ENCODE measurements around the gene GPR171. TPM values are rescaled to one million over a fixed set of nuclear protein-coding genes. Genes with fewer than 3 reads are reported as not detected.

The GPR171 gene
- total RNA-seq, 1 donor from 2014 or later: 3.2 TPM

DNA sequence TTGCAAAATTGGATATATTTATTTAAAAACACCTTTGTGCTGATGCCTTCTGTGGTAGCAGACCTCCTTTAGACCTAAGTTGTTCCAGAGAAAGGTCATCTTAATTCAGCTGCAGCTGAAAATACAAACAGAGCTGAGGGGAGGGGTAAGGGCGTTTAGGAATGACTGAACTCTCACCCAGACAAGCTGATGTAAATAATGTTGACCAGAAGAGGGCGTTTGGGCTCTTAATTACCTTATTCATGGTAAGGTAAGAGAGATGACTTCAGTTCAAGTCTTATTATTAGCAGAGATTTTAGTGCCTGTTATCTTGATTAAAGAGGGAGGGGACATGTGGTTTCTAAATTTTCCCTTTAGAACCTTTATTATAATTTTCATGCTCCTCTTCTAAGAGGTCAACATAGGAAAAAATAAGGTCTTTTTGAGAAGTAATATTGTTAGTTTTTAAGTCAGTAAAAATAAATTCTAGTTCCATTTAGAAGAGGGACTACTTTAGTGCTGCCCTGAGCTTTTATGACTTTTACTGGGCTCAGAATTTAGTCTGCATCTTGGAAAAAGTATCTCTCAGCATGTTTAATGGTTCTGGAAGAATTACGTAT is 46.3 kb downstream of the GPR171 start:
- Histone ChIP-seq H3K4me3 (no peak overlapping the region), H3K27ac (no peak overlapping the region), H3K27me3 (no peaks in the 10 kb centered on the region), H3K9me3 (no peaks in the 10 kb centered on the region), H3K4me1 (no peaks in the 10 kb centered on the region), H3K36me3 (no peaks in the 10 kb centered on the region)
- intact Hi-C loops (cut with DNase I): no loop called here
- TF ChIP-seq, protein P1, sequence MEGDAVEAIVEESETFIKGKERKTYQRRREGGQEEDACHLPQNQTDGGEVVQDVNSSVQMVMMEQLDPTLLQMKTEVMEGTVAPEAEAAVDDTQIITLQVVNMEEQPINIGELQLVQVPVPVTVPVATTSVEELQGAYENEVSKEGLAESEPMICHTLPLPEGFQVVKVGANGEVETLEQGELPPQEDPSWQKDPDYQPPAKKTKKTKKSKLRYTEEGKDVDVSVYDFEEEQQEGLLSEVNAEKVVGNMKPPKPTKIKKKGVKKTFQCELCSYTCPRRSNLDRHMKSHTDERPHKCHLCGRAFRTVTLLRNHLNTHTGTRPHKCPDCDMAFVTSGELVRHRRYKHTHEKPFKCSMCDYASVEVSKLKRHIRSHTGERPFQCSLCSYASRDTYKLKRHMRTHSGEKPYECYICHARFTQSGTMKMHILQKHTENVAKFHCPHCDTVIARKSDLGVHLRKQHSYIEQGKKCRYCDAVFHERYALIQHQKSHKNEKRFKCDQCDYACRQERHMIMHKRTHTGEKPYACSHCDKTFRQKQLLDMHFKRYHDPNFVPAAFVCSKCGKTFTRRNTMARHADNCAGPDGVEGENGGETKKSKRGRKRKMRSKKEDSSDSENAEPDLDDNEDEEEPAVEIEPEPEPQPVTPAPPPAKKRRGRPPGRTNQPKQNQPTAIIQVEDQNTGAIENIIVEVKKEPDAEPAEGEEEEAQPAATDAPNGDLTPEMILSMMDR (IDR thresholded peaks at IDR 0.05): peak; percentile 54
- DNase-seq (no peak), ATAC-seq (peak; percentile 81)

- intact Hi-C loops (cut with DNase I): no loop called here
- no peaks in the 10 kb centered on the region for H3K9me3 ChIP-seq
Observed at GRCh38 chr3:151155409-151156128, 47.4 kb downstream of the GPR171 start.

GRCh38 chr3:151154566-151154965 is 48.5 kb downstream of the GPR171 start:
- no peak for ATAC-seq

More at GRCh38 chr3:151155409-151156128, 47.4 kb downstream of the GPR171 start:
- H3K36me3 ChIP-seq: no peaks in the 10 kb centered on the region
- TF ChIP-seq, protein P1 (IDR thresholded peaks at IDR 0.05): no peak
- H3K27ac ChIP-seq: no peak overlapping the region
- no peak for ATAC-seq
- no peak overlapping the region for H3K4me3 ChIP-seq
- H3K4me1 ChIP-seq: no peaks in the 10 kb centered on the region
- no peaks in the 10 kb centered on the region for H3K27me3 ChIP-seq
- DNase-seq: no peak

DNA sequence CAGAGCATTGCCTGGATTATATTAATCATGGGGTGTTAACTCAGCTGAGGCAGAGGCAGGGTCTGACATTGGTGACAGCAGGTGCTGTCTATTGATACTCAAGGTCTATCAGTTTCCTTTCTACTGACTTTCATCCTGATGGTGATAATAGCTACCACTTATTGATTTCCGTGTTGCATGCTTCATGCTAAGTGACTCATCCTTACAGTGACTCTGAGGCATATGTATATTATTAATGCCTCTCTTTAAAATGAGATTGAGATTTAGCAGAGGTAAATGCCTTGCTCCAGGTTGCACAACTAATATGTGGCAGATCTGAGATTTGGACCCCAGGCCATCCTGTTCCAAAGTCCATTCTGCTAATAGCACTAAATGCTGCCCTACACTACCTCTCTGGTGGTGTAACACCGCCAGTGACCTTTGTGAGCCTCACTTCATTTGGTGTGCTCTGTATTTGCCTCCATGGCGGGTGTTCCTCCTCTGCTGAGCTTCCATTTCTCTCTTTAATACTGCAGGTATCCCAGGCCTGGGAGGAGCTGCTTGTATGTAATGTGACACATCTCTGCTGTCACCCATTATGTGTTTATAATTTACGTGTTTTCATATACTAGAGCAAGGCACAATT is 50.4 kb downstream of the GPR171 start:
- Histone ChIP-seq H3K9me3 (no peaks in the 10 kb centered on the region), H3K4me1 (no peaks in the 10 kb centered on the region), H3K27ac (no peak overlapping the region), H3K36me3 (no peaks in the 10 kb centered on the region), H3K27me3 (no peaks in the 10 kb centered on the region), H3K4me3 (no peak overlapping the region)
- intact Hi-C loops (cut with DNase I): no loop called here
- DNase-seq (no peak), ATAC-seq (no peak)
- TF ChIP-seq, protein P1 (IDR thresholded peaks at IDR 0.05): no peak

More at GRCh38 chr3:151154566-151154965, 48.5 kb downstream of the GPR171 start:
- TF ChIP-seq, protein P1 (IDR thresholded peaks at IDR 0.05): no peak
- intact Hi-C loops (cut with DNase I): no loop called here
- no peaks in the 10 kb centered on the region for H3K36me3 ChIP-seq
- no peak for DNase-seq
- H3K4me3 ChIP-seq: no peak overlapping the region
- H3K27ac ChIP-seq: no peak overlapping the region
- no peaks in the 10 kb centered on the region for H3K9me3 ChIP-seq
- no peaks in the 10 kb centered on the region for H3K4me1 ChIP-seq
- H3K27me3 ChIP-seq: no peaks in the 10 kb centered on the region

Other genes with a start within 250 kb of the GPR171 start
- not detected for gene CLRN1, start 230.5 kb downstream of the GPR171 start, total RNA-seq
- 0.69 TPM for gene MED12L, start 117.6 kb downstream of the GPR171 start, total RNA-seq
- gene P2RY14, start 75.3 kb upstream of the GPR171 start, total RNA-seq: 7.2 TPM
- 0.67 TPM for gene GPR87, start 113.6 kb upstream of the GPR171 start, total RNA-seq
- gene P2RY13, start 126.3 kb upstream of the GPR171 start, total RNA-seq: 8.2 TPM
- 3.1 TPM for gene P2RY12, start 181.5 kb upstream of the GPR171 start, total RNA-seq

All from upper lobe of right lung (tissue), 1 donor.